Esophagus squamous epithelium (tissue), 4 donors: ENCODE data around the gene FGF14.

Source experiments
- CTCF ChIP-seq, 6 experiments: fragments of 450-650 bp in 4 of 6; fragments of 200-600 bp in 2 of 6; sonication (generic) in 2 of 6; IDR thresholded peaks; one replicate each; pipeline ENCODE4 v1.5.1; 2016 to 2019; ENCODE audit warnings: antibody characterized with exemption in 6 of 6, mild to moderate bottlenecking in 4 of 6, moderate library complexity in 4 of 6
- POLR2A ChIP-seq, 4 donors: fragments of 450-650 bp; IDR thresholded peaks; one replicate each; pipeline ENCODE4 v1.6.1; 2017; ENCODE audit warnings: antibody characterized with exemption in 4 of 4, mild to moderate bottlenecking in 4 of 4, moderate library complexity in 3 of 4

- TF ChIP-seq CTCF (IDR thresholded peaks at IDR 0.05) = no peak
- TF ChIP-seq POLR2A (IDR thresholded peaks at IDR 0.05) = no peak
Measured at GRCh38 chr13:102277286-102277685, 124.6 kb downstream of the FGF14 start.
